OCI-LY3 (cell line): ENCODE data around the gene FRZB.

ENCODE experiments used
- CTCF ChIP-seq: fragments of 200-600, 300-600 bp; sonication (generic); IDR thresholded peaks from 2 replicates; pipeline ENCODE4 v1.5.1; 2014; ENCODE audit warnings: antibody characterized with exemption, low read length, low read depth
- EZH2phosphoT487 ChIP-seq: fragments of 200-600 bp; shearing (Covaris generic); IDR thresholded peaks from 2 replicates; pipeline ENCODE4 v1.6.1; 2018; ENCODE audit warnings: antibody characterized with exemption, mixed run types, low read depth

GRCh38 chr2:182912518-182912915 is 46.1 kb upstream of the FRZB start:
- no peak for TF ChIP-seq CTCF
- TF ChIP-seq EZH2phosphoT487: no peak
